ENCODE data around the gene AGPAT1. TPM values are rescaled to one million over a fixed set of nuclear protein-coding genes. Genes with fewer than 3 reads are reported as not detected.

Gene AGPAT1
- total and polyA plus RNA-seq, 10 of the 15 experiments (the other 5 are each of a cell fraction or from before 2014, with no cell fraction given), result 13.9 to 39.5 (median 24.7) TPM

- no peak overlapping the region for H3K9ac ChIP-seq (ENCODE audit: control insufficient read depth, insufficient read depth, low read length)
- H3K27me3 ChIP-seq (replicated peaks in 1 of 2; ENCODE audit: control insufficient read depth in 2 of 2, insufficient read depth in 2 of 2, low read length in 1 of 2), result peaks cover 9 to 12% of the 10 kb centered on the region in 2 experiments
- no peaks in the 10 kb centered on the region; the same call in 2 of the 3 replicates for H3K9me3 ChIP-seq (replicated peaks; ENCODE audit: control insufficient read depth, insufficient read depth, low read length)
- no peak for DNase-seq (ENCODE audit: low read depth, low spot score)
- in situ Hi-C loops (cut with MboI), result no loop called here
- H2AFZ ChIP-seq (ENCODE audit: control insufficient read depth, low read depth, low read length), result no peak overlapping the region
- no peaks in the 10 kb centered on the region for H4K20me1 ChIP-seq (ENCODE audit: control insufficient read depth, insufficient read depth)
- H3K4me2 ChIP-seq (ENCODE audit: control insufficient read depth, insufficient read depth), result peak overlapping the region; percentile 13; the same call in 1 of the 2 replicates
- no TSS peak for BruUV-seq (replicated peaks)
- 41% methylated on average over 39 of the region's 39 CpGs for WGBS (ENCODE audit: insufficient coverage, insufficient replicate concordance, low lambda C conversion rate, missing lambda C conversion rate)
- intact Hi-C loops (cut with micrococcal nuclease; ENCODE audit: unreplicated experiment), result no loop called here
- ChIA-PET CTCF (no interaction called here), RAD21 (ENCODE audit: unreplicated experiment) (no interaction called here), SMC1A (ENCODE audit: uncharacterized antibody, unreplicated experiment) (no interaction called here), POLR2A (no interaction called here)
- H3K36me3 ChIP-seq (ENCODE audit: control insufficient read depth in 2 of 2, insufficient read depth in 2 of 2, low read length in 1 of 2), result no peaks in the 10 kb centered on the region
- 0 out of 6 replicates have a peak, but pooled peaks of 1 of the 3 experiments have one; percentile 10 for TF ChIP-seq CTCF (IDR thresholded peaks at IDR 0.05 in 2 of 3, conservative IDR thresholded peaks at IDR 0.05 in 1 of 3; ENCODE audit: control insufficient read depth in 2 of 3, extremely low read depth in 1 of 3, insufficient read depth in 1 of 3, low read depth in 3 of 3, low read length in 3 of 3)
- no peak for TF ChIP-seq STAT3 (IDR thresholded peaks at IDR 0.05; ENCODE audit: low read depth, low read length)
- no peaks in the 10 kb centered on the region for H3K4me1 ChIP-seq (ENCODE audit: control insufficient read depth, insufficient read depth, low read length)
- FAIRE-seq, result no peak
- no peaks in the 10 kb centered on the region for H3K79me2 ChIP-seq (ENCODE audit: control insufficient read depth, insufficient read depth, low read length)
- no peak overlapping the region for H3K4me3 ChIP-seq
- ATAC-seq, result 0 out of 3 replicates have a peak, but pooled peaks have one; percentile 32
- H3K27ac ChIP-seq (ENCODE audit: control insufficient read depth, insufficient read depth), result no peak overlapping the region
Observed at GRCh38 chr6:32148289-32149091, 27.4 kb downstream of the AGPAT1 start.

Measured in GM12878 (cell line).